GM12878 (cell line): ENCODE results near the gene CLINT1. TPM values are rescaled to one million over a fixed set of nuclear protein-coding genes. Genes with fewer than 3 reads are reported as not detected.

ENCODE experiments used
- ATF3 ChIP-seq: IDR thresholded peaks from 2 replicates; pipeline ENCODE4 v1.6.1; 2011; ENCODE audit warnings: low read depth, mild to moderate bottlenecking, low read length, moderate library complexity, borderline replicate concordance; ENCODE audit errors: extremely low read depth
- BCL11A ChIP-seq: IDR thresholded peaks from 2 replicates; pipeline ENCODE4 v1.6.1; 2011; ENCODE audit warnings: low read depth, low read length
- BMI1 ChIP-seq: fragments of 450-650 bp; IDR thresholded peaks from 2 replicates; pipeline ENCODE4 v1.6.1; 2016; ENCODE audit warnings: mild to moderate bottlenecking, moderate library complexity, borderline replicate concordance
- CEBPZ ChIP-seq: fragments of 150-350 bp; IDR thresholded peaks from 2 replicates; pipeline ENCODE4 v1.6.1; 2016; ENCODE audit warnings: low read depth, low read length
- GATAD2B ChIP-seq: fragments of 450-650 bp; conservative IDR thresholded peaks from 2 replicates; pipeline ENCODE4 v1.6.1; 2017; ENCODE audit warnings: low read depth, mild to moderate bottlenecking, moderate library complexity
- IKZF2 ChIP-seq, 2 experiments: fragments of 450-650 bp; IDR thresholded peaks; 2 replicates each; pipeline ENCODE4 v1.6.1; 2017; ENCODE audit warnings: mild to moderate bottlenecking in 2 of 2, moderate library complexity in 2 of 2
- JUNB ChIP-seq: IDR thresholded peaks from 2 replicates; pipeline ENCODE4 v1.6.1; 2016; ENCODE audit warnings: antibody characterized with exemption, mild to moderate bottlenecking
- KLF5 ChIP-seq: fragments of 450-650 bp; IDR thresholded peaks from 2 replicates; pipeline ENCODE4 v1.6.1; 2014; ENCODE audit warnings: mild to moderate bottlenecking; ENCODE audit not compliant: partially characterized antibody
- MTA2 ChIP-seq: fragments of 450-650 bp; IDR thresholded peaks from 2 replicates; pipeline ENCODE4 v1.6.1; 2016; ENCODE audit warnings: low read depth, mild to moderate bottlenecking, moderate library complexity
- MYB ChIP-seq: fragments of 150-350 bp; IDR thresholded peaks from 2 replicates; pipeline ENCODE4 v1.6.1; 2014; ENCODE audit warnings: mild to moderate bottlenecking, low read depth, low read length, borderline replicate concordance
- NR2C1 ChIP-seq: fragments of 450-650 bp; IDR thresholded peaks from 2 replicates; pipeline ENCODE4 v1.6.1; 2017; ENCODE audit warnings: antibody characterized with exemption, mild to moderate bottlenecking, moderate library complexity
- NRF1 ChIP-seq: conservative IDR thresholded peaks from 2 replicates; pipeline ENCODE4 v1.6.1; 2011; ENCODE audit warnings: mild to moderate bottlenecking, low read depth, low read length, improper control_type of control experiment
- POLR2AphosphoS5 ChIP-seq: IDR thresholded peaks from 2 replicates; pipeline ENCODE4 v1.6.1; 2011; ENCODE audit warnings: mild to moderate bottlenecking, low read length, inconsistent platforms
- REST ChIP-seq: IDR thresholded peaks from 2 replicates; pipeline ENCODE4 v1.6.1; 2012; ENCODE audit warnings: mild to moderate bottlenecking, low read depth, low read length
- RFX5 ChIP-seq: IDR thresholded peaks from 2 replicates; pipeline ENCODE4 v1.6.1; 2011; ENCODE audit warnings: low read depth, low read length, improper control_type of control experiment
- STAT1 ChIP-seq: fragments of 450-650 bp; conservative IDR thresholded peaks from 2 replicates; pipeline ENCODE4 v1.6.1; 2014; ENCODE audit warnings: antibody characterized with exemption, mild to moderate bottlenecking
- TCF3 ChIP-seq: IDR thresholded peaks from 2 replicates; pipeline ENCODE4 v1.6.1; 2012; ENCODE audit warnings: low read depth, mild to moderate bottlenecking, low read length, borderline replicate concordance; ENCODE audit not compliant: insufficient read depth
- ZNF592 ChIP-seq: fragments of 450-650 bp; IDR thresholded peaks from 2 replicates; pipeline ENCODE4 v1.6.1; 2017; ENCODE audit warnings: mild to moderate bottlenecking, moderate library complexity
- polyA plus RNA-seq, 11 experiments: library from polyadenylated mRNA; depleted of rRNA in 4 of 11; unstranded in 6 of 11; stranded (reverse) in 5 of 11; fragments of >200 nt; fragmentation: Nextera tagmentation in 4 of 11; fragmentation: Illumina TruSeq in 1 of 11; extraction: Ambion mirVana in 4 of 11; extraction: Trizol in 1 of 11; gene quantifications; 1 replicate in 1 of 11; 2 replicates in 10 of 11; pipeline versions ENCODE4 v1.2.1 to v1.2.3, GENCODE V29; 2011 to 2016; ENCODE audit warnings: inconsistent platforms in 2 of 11, missing spikeins in 2 of 11, low read depth in 1 of 11
- total RNA-seq, 4 experiments: library from RNA; depleted of rRNA in 3 of 4; stranded (reverse); fragments of >200 nt in 3 of 4; fragmentation: Illumina TruSeq in 1 of 4; extraction: Trizol in 1 of 4; gene quantifications; 2 replicates each; pipeline versions ENCODE4 v1.2.1 to v1.2.3, GENCODE V29; 2013 to 2021

The CLINT1 gene
- total and polyA plus RNA-seq, 10 of the 15 experiments (the other 5 are each of a cell fraction or from before 2014, with no cell fraction given) = 30.0 to 136 (median 105) TPM

GRCh38 chr5:157862183-157862851 lies 3.4 kb upstream of the CLINT1 start (continued):
- TF ChIP-seq GATAD2B (peak; percentile 84), TCF3 (0 out of 2 replicates have a peak, but pooled peaks have one; percentile 31), MTA2 (peak; percentile 77), BMI1 (peak; percentile 70; the same call in 1 of the 2 replicates), NR2C1 (no peak), ATF3 (no peak), IKZF2 (IDR thresholded peaks at IDR 0.05) (peak; percentile 97), JUNB (peak; percentile 77), RFX5 (no peak), POLR2AphosphoS5 (no peak), ZNF592 (no peak), STAT1 (no peak), MYB (no peak), CEBPZ (no peak), KLF5 (no peak), REST (no peak), BCL11A (no peak), NRF1 (no peak)
